ENCODE results near the gene ABCF2.

DNA sequence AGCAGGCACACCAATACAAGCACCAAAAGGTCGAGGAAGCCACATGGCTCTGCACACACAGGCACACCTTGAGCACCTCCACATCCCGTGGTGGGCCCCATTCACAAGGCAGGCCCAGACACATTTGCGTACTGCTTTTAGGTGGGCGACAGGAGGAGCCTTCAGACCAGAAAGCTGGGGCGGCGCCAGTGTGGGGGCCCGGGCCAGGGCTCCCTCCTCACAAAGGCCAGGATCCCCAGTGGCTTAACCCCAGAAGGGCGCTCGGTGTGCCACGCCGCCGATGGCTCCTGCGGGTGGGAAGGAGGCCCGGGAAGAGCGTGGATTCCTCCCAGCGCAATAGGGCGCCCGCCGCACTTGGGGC is 24.3 kb upstream of the ABCF2 start:
- TF ChIP-seq SP1 (IDR thresholded peaks at IDR 0.05; ENCODE audit: low read depth, low read length) (no peak), NFYB (IDR thresholded peaks at IDR 0.05; ENCODE audit: insufficient read depth, low read depth, low read length) (no peak), CTCF (IDR thresholded peaks at IDR 0.05 in 2 of 3, conservative IDR thresholded peaks at IDR 0.05 in 1 of 3; ENCODE audit: control insufficient read depth in 2 of 3, extremely low read depth in 1 of 3, insufficient read depth in 1 of 3, low read depth in 3 of 3, low read length in 3 of 3) (no peak), ZBTB33 (IDR thresholded peaks at IDR 0.05) (no peak), ATF2 (IDR thresholded peaks at IDR 0.05; ENCODE audit: low read length) (no peak), SIX5 (IDR thresholded peaks at IDR 0.05; ENCODE audit: low read depth, low read length, severe bottlenecking) (no peak), SREBF2 (IDR thresholded peaks at IDR 0.05; ENCODE audit: low read length) (no peak)
